ENCODE measurements around the gene CYP1A2.

GRCh38 chr15:74793135-74794028 lies 44.7 kb downstream of the CYP1A2 start:
- TF ChIP-seq EP300 (IDR thresholded peaks at IDR 0.05) = no peak
- no peak for TF ChIP-seq CTCF (IDR thresholded peaks at IDR 0.05)
- TF ChIP-seq POLR2A (IDR thresholded peaks at IDR 0.05) = no peak
- no peak for TF ChIP-seq POLR2AphosphoS5 (IDR thresholded peaks at IDR 0.05)
